GM23338 (cell line): ENCODE measurements around the gene FAM114A2.

ENCODE experiments used
- CTCF ChIP-seq, 2 experiments: fragments of 200-600 bp in 1 of 2; sonication (generic) in 1 of 2; conservative IDR thresholded peaks; 2 replicates each; pipeline versions ENCODE4 v1.5.1 to v1.6.1; 2016 to 2017; ENCODE audit warnings: antibody characterized with exemption in 2 of 2, low read depth in 2 of 2, mild to moderate bottlenecking in 2 of 2, moderate library complexity in 1 of 2
- POLR2AphosphoS5 ChIP-seq: IDR thresholded peaks from 2 replicates; pipeline ENCODE4 v1.6.1; 2016; ENCODE audit warnings: antibody characterized with exemption, low read depth

- TF ChIP-seq CTCF (conservative IDR thresholded peaks at IDR 0.05; ENCODE audit: low read depth in 2 of 2) (no peak), POLR2AphosphoS5 (no peak)
These were observed 8.6 kb upstream of the FAM114A2 start for GRCh38 chr5:154047324-154047723.
